GM12878 (cell line): ENCODE measurements around the gene TJP1. TPM values are rescaled to one million over a fixed set of nuclear protein-coding genes. Genes with fewer than 3 reads are reported as not detected.

Experiments used
- ATAC-seq: fragments of 200-7000 bp; cut with Tn5 transposase; 3 replicates; pipeline ENCODE4 v1.9.1; 2020; ENCODE audit warnings: mild to moderate bottlenecking, moderate library complexity
- BruUV-seq: library from RNA; stranded (reverse); fragments of 400-500 nt; replicated peaks from 2 replicates; lab custom pipeline; 2021; lab: Mats Ljungman, UMichigan
- CTCF ChIA-PET: fragments of 300-600 bp; sonication (Branson Sonifier 250); formaldehyde crosslinking; extraction: SDS; loops from one replicate; lab custom pipeline; 2021; ENCODE audit warnings: inconsistent platforms; lab: Yijun Ruan, JAX
- POLR2A ChIA-PET: fragments of 350-600 bp; formaldehyde crosslinking; extraction: SDS; loops from one replicate; lab custom pipeline; 2021; ENCODE audit warnings: inconsistent platforms; lab: Charles Lee
- RAD21 ChIA-PET: fragments of 300-600 bp; sonication (Branson Sonifier 250); formaldehyde crosslinking; loops from one replicate; lab custom pipeline; 2023; ENCODE audit warnings: antibody characterized with exemption; ENCODE audit not compliant: unreplicated experiment; lab: Charles Lee
- SMC1A ChIA-PET: fragments of 300-600 bp; sonication (Branson Sonifier 250); formaldehyde crosslinking; loops from one replicate; lab custom pipeline; 2023; ENCODE audit not compliant: unreplicated experiment, uncharacterized antibody; lab: Charles Lee
- DNase-seq: peaks from one replicate; pipeline ENCODE4 v3.0.0-alpha.2; 2011; ENCODE audit warnings: low read depth, low spot score
- FAIRE-seq: peaks from 3 replicates; lab custom pipeline; 2011; peaks lifted over from hg19 to GRCh38; lab: Jason Lieb, UNC
- H2AFZ ChIP-seq: 2 replicates; pipeline ENCODE4 v1.6.0; 2011; ENCODE audit warnings: low read depth, low read length, control low read depth; ENCODE audit not compliant: control insufficient read depth
- H3K27ac ChIP-seq: 2 replicates; pipeline ENCODE4 v1.5.1; 2011; ENCODE audit warnings: control low read depth; ENCODE audit not compliant: control insufficient read depth, insufficient read depth
- H3K27me3 ChIP-seq, 2 experiments: replicated peaks in 1 of 2; 2 replicates each; pipeline versions ENCODE4 v1.6.0 to v1.6.1; 2011; ENCODE audit warnings: low read length in 1 of 2; ENCODE audit not compliant: control insufficient read depth in 2 of 2, insufficient read depth in 2 of 2
- H3K36me3 ChIP-seq, 2 experiments: 2 replicates each; pipeline ENCODE4 v1.5.1; 2011; ENCODE audit warnings: low read length in 1 of 2; ENCODE audit not compliant: control insufficient read depth in 2 of 2, insufficient read depth in 2 of 2
- H3K4me1 ChIP-seq: 2 replicates; pipeline ENCODE4 v1.6.1; 2011; ENCODE audit warnings: mild to moderate bottlenecking, low read length, moderate library complexity, mixed read lengths; ENCODE audit not compliant: control insufficient read depth, insufficient read depth
- H3K4me2 ChIP-seq: 2 replicates; pipeline ENCODE4 v1.6.0; 2011; ENCODE audit warnings: control low read depth; ENCODE audit not compliant: control insufficient read depth, insufficient read depth
- H3K4me3 ChIP-seq: fragments of 200-600 bp; sonication (generic); 2 replicates; pipeline ENCODE4 v1.5.1; 2016
- H3K79me2 ChIP-seq: 2 replicates; pipeline ENCODE4 v1.6.0; 2011; ENCODE audit warnings: low read length; ENCODE audit not compliant: control insufficient read depth, insufficient read depth
- H3K9ac ChIP-seq: 2 replicates; pipeline ENCODE4 v1.8.0; 2011; ENCODE audit warnings: low read length, control low read depth, mixed read lengths; ENCODE audit not compliant: control insufficient read depth, insufficient read depth
- H3K9me3 ChIP-seq: replicated peaks from 3 replicates; pipeline ENCODE4 v1.5.1; 2011; ENCODE audit warnings: mild to moderate bottlenecking, low read length; ENCODE audit not compliant: control insufficient read depth, insufficient read depth
- H4K20me1 ChIP-seq: 2 replicates; pipeline ENCODE4 v1.6.0; 2011; ENCODE audit not compliant: control insufficient read depth, insufficient read depth
- EZH2 ChIP-seq: IDR thresholded peaks from 2 replicates; pipeline ENCODE4 v1.6.1; 2012; ENCODE audit warnings: low read depth, mild to moderate bottlenecking, control low read depth, inconsistent platforms, low read length, borderline replicate concordance; ENCODE audit not compliant: control insufficient read depth
- NFXL1 ChIP-seq: fragments of 450-650 bp; IDR thresholded peaks from 2 replicates; pipeline ENCODE4 v1.6.1; 2017; ENCODE audit warnings: antibody characterized with exemption, mild to moderate bottlenecking, borderline replicate concordance
- NFYB ChIP-seq: IDR thresholded peaks from 2 replicates; pipeline ENCODE4 v1.6.1; 2011; ENCODE audit warnings: low read depth, mild to moderate bottlenecking, low read length, improper control_type of control experiment, moderate library complexity; ENCODE audit not compliant: insufficient read depth
- SREBF2 ChIP-seq: IDR thresholded peaks from 2 replicates; pipeline ENCODE4 v1.6.1; 2012; ENCODE audit warnings: mild to moderate bottlenecking, low read length
- TARDBP ChIP-seq: IDR thresholded peaks from 2 replicates; pipeline ENCODE4 v1.6.1; 2016; ENCODE audit warnings: borderline replicate concordance
- ZNF274 ChIP-seq: IDR thresholded peaks from one replicate; pipeline ENCODE4 v1.8.0; 2011; ENCODE audit not compliant: insufficient read length, insufficient read depth
- WGBS: methylation state at CpG from one replicate; pipeline ENCODE4 v1.1.6; 2016; ENCODE audit warnings: low lambda C conversion rate; ENCODE audit not compliant: insufficient replicate concordance, insufficient coverage; ENCODE audit errors: missing lambda C conversion rate; 5-methylcytosine and 5-hydroxymethylcytosine counted together
- in situ Hi-C: fragments of 300-500 bp; cut with MboI; formaldehyde crosslinking; loops from 9 replicates; pipeline ENCODE4 v1.14.3; 2018; ENCODE audit warnings: mixed read lengths
- intact Hi-C: fragments of 100-400 bp; cut with micrococcal nuclease; formaldehyde crosslinking; loops from one replicate; pipeline ENCODE4 v1.14.2; 2022; ENCODE audit not compliant: unreplicated experiment
- polyA plus RNA-seq, 11 experiments: library from polyadenylated mRNA; depleted of rRNA in 4 of 11; unstranded in 6 of 11; stranded (reverse) in 5 of 11; fragments of >200 nt; fragmentation: Nextera tagmentation in 4 of 11; fragmentation: Illumina TruSeq in 1 of 11; extraction: Ambion mirVana in 4 of 11; extraction: Trizol in 1 of 11; gene quantifications; 1 replicate in 1 of 11; 2 replicates in 10 of 11; pipeline versions ENCODE4 v1.2.1 to v1.2.3, GENCODE V29; 2011 to 2016; ENCODE audit warnings: inconsistent platforms in 2 of 11, missing spikeins in 2 of 11, low read depth in 1 of 11
- total RNA-seq, 4 experiments: library from RNA; depleted of rRNA in 3 of 4; stranded (reverse); fragments of >200 nt in 3 of 4; fragmentation: Illumina TruSeq in 1 of 4; extraction: Trizol in 1 of 4; gene quantifications; 2 replicates each; pipeline versions ENCODE4 v1.2.1 to v1.2.3, GENCODE V29; 2013 to 2021
- TF ChIP-seq, protein P1 (sequence below): fragments of 150-350 bp; IDR thresholded peaks from 2 replicates; pipeline ENCODE4 v1.6.1; 2014; ENCODE audit warnings: mild to moderate bottlenecking, low read depth, low read length

The TJP1 gene
- total and polyA plus RNA-seq, 10 of the 15 experiments (the other 5 are each of a cell fraction or from before 2014, with no cell fraction given), result 0.01 to 0.49 (median 0.08) TPM; not detected in 7

DNA sequence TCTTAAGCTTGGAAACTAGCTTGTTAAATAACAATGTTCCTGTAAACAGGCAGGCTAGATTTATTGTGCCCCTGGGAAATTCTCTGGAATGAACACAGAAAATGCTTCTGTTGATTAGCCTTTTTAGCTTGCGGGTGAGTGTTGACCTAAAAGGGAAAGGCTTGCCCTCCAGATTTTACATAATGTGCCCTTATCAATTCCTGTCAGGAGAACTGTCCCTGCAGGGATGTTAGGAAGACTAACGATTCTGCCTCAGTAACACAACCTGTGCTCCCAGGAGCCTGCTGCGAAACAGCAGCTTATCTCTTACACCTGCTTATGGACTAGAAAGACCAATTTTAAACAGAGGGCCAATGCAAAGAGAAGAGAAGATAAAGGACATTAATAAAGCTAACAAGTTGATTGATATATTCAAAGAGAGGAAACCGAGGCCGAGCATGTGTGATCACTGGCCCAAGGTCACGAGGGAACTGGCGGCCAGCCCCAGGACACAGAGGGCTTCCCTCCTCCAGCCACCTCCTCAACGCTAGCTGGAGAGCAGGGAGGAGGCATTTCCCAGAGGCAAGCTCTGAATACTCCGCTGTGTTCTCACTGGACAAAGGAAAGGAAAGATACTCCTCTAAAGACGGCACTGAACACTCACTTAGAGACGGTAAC, 48.4 kb upstream of the TJP1 start:
- POLR2A ChIA-PET, result no interaction called here
- in situ Hi-C loops, result no loop called here
- Histone ChIP-seq H4K20me1 (no peaks in the 10 kb centered on the region), H2AFZ (no peak overlapping the region), H3K4me2 (no peak overlapping the region), H3K9ac (no peak overlapping the region), H3K36me3 (no peaks in the 10 kb centered on the region), H3K4me1 (no peaks in the 10 kb centered on the region), H3K9me3 (no peaks in the 10 kb centered on the region), H3K79me2 (no peaks in the 10 kb centered on the region), H3K27ac (no peak overlapping the region), H3K4me3 (no peak overlapping the region), H3K27me3 (no peaks in the 10 kb centered on the region; a peak in 1 of 4 replicates)
- intact Hi-C loops, result no loop called here
- no peak for DNase-seq
- SMC1A ChIA-PET, result no interaction called here
- no TSS peak for BruUV-seq
- RAD21 ChIA-PET, result no interaction called here
- CTCF ChIA-PET, result interaction anchor here (0.6 kb wide), 1 partner anchor 105 kb away, joined by 3 read pairs; no protein-coding TSS in a partner anchor
- TF ChIP-seq NFXL1 (no peak), EZH2 (no peak), ZNF274 (no peak), SREBF2 (no peak), NFYB (no peak), TARDBP (no peak)
- TF ChIP-seq, protein P1, sequence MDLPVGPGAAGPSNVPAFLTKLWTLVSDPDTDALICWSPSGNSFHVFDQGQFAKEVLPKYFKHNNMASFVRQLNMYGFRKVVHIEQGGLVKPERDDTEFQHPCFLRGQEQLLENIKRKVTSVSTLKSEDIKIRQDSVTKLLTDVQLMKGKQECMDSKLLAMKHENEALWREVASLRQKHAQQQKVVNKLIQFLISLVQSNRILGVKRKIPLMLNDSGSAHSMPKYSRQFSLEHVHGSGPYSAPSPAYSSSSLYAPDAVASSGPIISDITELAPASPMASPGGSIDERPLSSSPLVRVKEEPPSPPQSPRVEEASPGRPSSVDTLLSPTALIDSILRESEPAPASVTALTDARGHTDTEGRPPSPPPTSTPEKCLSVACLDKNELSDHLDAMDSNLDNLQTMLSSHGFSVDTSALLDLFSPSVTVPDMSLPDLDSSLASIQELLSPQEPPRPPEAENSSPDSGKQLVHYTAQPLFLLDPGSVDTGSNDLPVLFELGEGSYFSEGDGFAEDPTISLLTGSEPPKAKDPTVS, result no peak
- FAIRE-seq, result no peak
- 22% methylated on average over 11 of the region's 11 CpGs for WGBS
- no peak for ATAC-seq
